ENCODE data around the gene OR6C70.
"Not testable (repeated sequence)": the region's sequence is repeated elsewhere in the genome, so short reads cannot be mapped to it uniquely, and the experiment has no call there.

OR6C70 gene

DNA sequence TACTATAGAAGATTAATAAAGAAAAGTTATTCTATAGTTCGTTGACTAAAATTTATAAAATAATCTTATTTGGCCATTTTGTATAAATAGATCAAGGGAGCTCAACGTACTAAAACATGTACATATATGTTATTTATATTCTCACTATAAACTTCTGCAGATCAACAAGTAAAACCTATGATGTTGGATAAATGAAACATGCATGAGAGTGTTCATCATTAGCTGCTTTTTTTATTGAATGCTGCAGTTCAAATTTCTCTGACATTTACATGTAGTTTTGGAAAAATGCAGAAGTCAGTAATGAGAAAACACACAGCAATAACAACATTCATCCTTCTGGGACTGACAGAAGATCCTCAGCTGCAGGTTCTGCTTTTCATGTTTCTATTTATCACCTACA lies 22.1 kb upstream of the OR6C70 start, which contains the start of gene OR6C68:
Gene OR6C68 (plus strand): TSS at position 301 of the 400 bp plus-strand sequence. CDS start 0 bp downstream, at position 301.
- no peak for DNase-seq (ENCODE audit: low read depth)
- H3K4me3 ChIP-seq (ENCODE audit: low read depth, low read length), result no peak within 1 kb of the TSS
- TF ChIP-seq CTCF (IDR thresholded peaks at IDR 0.05; ENCODE audit: control insufficient read depth, extremely low read depth, insufficient read depth), result no peak

DNA sequence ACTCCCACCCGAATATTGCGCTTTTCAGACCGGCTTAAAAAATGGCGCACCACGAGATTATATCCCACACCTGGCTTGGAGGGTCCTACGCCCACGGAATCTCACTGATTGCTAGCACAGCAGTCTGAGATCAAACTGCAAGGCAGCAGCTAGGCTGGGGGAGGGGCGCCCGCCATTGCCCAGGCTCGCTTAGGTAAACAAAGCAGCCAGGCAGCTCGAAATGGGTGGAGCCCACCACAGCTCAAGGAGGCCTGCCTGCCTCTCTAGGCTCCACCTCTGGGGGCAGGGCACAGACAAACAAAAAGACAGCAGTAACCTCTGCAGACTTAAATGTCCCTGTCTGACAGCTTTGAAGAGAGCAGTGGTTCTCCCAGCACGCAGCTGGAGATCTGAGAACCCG lies 14.3 kb upstream of the OR6C70 start:
- H3K4me3 ChIP-seq (ENCODE audit: low read depth, low read length); DNase-seq (ENCODE audit: low read depth): not testable (repeated sequence)

GRCh38 chr12:55479136-55479535 lies 9.2 kb upstream of the OR6C70 start:
- not testable (repeated sequence) for H3K4me3 ChIP-seq (ENCODE audit: low read depth, low read length); DNase-seq (ENCODE audit: low read depth)

DNA sequence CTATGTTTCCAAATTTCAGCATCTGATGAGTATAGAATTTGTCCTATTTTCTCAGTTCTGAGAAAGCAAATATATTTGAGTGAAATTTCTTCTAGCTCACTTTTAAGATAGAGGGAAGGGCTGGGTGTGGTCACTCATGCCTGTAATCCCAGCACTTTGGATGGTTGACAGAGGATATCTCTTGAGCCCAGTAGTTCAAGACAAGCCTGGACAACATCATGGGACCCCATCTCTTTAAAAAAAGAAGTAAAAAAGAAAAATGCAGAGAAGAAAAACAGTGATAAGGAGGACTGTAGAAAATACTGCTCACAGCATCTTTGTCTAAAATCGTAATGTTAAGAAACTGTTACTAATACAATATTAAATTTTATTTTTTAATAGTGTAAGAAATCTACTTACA lies 2.3 kb upstream of the OR6C70 start:
- no peak for TF ChIP-seq CTCF (IDR thresholded peaks at IDR 0.05; ENCODE audit: control insufficient read depth, extremely low read depth, insufficient read depth)
- no peak overlapping the region for H3K4me3 ChIP-seq (ENCODE audit: low read depth, low read length)
- DNase-seq (ENCODE audit: low read depth), result no peak

DNA sequence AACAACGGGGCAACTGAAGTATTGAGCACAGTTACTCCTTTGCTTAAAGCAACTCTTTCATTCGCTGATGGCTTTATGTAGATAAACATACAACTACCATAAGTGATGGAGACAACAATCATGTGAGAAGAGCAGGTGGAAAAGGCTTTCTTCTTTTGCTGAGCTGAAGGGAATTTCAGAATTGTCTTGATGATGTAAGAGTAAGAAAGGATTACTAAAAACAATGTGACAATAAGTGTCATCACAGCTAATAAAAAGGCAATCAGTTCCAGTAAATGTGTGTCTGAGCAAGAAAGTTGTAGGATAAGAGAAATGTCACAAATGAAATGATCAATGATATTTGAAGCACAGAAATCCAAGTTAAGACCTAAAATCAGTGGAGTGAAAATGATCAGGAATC lies 647 bp downstream of the OR6C70 start:
- H3K4me3 ChIP-seq (ENCODE audit: low read depth, low read length), result no peak overlapping the region
- no peak for TF ChIP-seq CTCF (IDR thresholded peaks at IDR 0.05; ENCODE audit: control insufficient read depth, extremely low read depth, insufficient read depth)
- DNase-seq (ENCODE audit: low read depth), result no peak

GRCh38 chr12:55467836-55468235 lies 2.1 kb downstream of the OR6C70 start:
- H3K4me3 ChIP-seq (ENCODE audit: low read depth, low read length), result no peak overlapping the region
- no peak for TF ChIP-seq CTCF (IDR thresholded peaks at IDR 0.05; ENCODE audit: control insufficient read depth, extremely low read depth, insufficient read depth)
- no peak for DNase-seq (ENCODE audit: low read depth)

- DNase-seq (ENCODE audit: low read depth); H3K4me3 ChIP-seq (ENCODE audit: low read depth, low read length): not testable (repeated sequence)
These were observed 5.0 kb downstream of the OR6C70 start for GRCh38 chr12:55464926-55465325.

GRCh38 chr12:55448825-55449224 lies 21.1 kb downstream of the OR6C70 start:
- no peak overlapping the region for H3K4me3 ChIP-seq (ENCODE audit: low read depth, low read length)
- TF ChIP-seq CTCF (IDR thresholded peaks at IDR 0.05; ENCODE audit: control insufficient read depth, extremely low read depth, insufficient read depth), result no peak
- no peak for DNase-seq (ENCODE audit: low read depth)

- no peak overlapping the region for H3K4me3 ChIP-seq (ENCODE audit: low read depth, low read length)
- DNase-seq (ENCODE audit: low read depth), result no peak
- peak; percentile 63 for TF ChIP-seq CTCF (IDR thresholded peaks at IDR 0.05; ENCODE audit: control insufficient read depth, extremely low read depth, insufficient read depth)
These were observed 23.6 kb downstream of the OR6C70 start for GRCh38 chr12:55446326-55446725.

All from LNCaP clone FGC (cell line).